Skin of body (tissue), 2 donors: ENCODE data around the gene SLC51A. TPM values are rescaled to one million over a fixed set of nuclear protein-coding genes. Genes with fewer than 3 reads are reported as not detected.
"Not testable (repeated sequence)": the region's sequence is repeated elsewhere in the genome, so short reads cannot be mapped to it uniquely, and the experiment has no call there.

Experiments
- DNase-seq: peaks from one replicate; lab custom pipeline; 2025; lab: John Stamatoyannopoulos, UW
- total RNA-seq: library from RNA; depleted of rRNA; stranded (reverse); fragments of >200 nt; gene quantifications from one replicate; pipeline ENCODE4 v1.2.3, GENCODE V29; 2014

Gene SLC51A
- total RNA-seq, 1 donor from 2014 or later: 0.49 TPM

GRCh38 chr3:196238612-196239560 is 22.6 kb downstream of the SLC51A start:
- no peak for DNase-seq

- no peak for DNase-seq
Measured at GRCh38 chr3:196240424-196240823, 24.1 kb downstream of the SLC51A start.

GRCh38 chr3:196241704-196242103 is 25.4 kb downstream of the SLC51A start:
- no peak for DNase-seq

- DNase-seq: not testable (repeated sequence)
Measured at GRCh38 chr3:196244166-196244565, 27.8 kb downstream of the SLC51A start.

GRCh38 chr3:196246612-196247308 is 30.4 kb downstream of the SLC51A start:
- no peak for DNase-seq

GRCh38 chr3:196251918-196252317 is 35.6 kb downstream of the SLC51A start:
- no peak for DNase-seq

- DNase-seq: no peak
Measured at GRCh38 chr3:196254376-196255283, 38.3 kb downstream of the SLC51A start.

- DNase-seq: no peak
Measured at GRCh38 chr3:196255776-196256175, 39.4 kb downstream of the SLC51A start.

GRCh38 chr3:196260784-196261183 is 44.5 kb downstream of the SLC51A start:
- no peak for DNase-seq

- DNase-seq: no peak
Measured at GRCh38 chr3:196263819-196264218, 47.5 kb downstream of the SLC51A start.

GRCh38 chr3:196268284-196269163 is 52.2 kb downstream of the SLC51A start:
- no peak for DNase-seq

GRCh38 chr3:196270499-196270898 is 54.2 kb downstream of the SLC51A start:
- DNase-seq: no peak

GRCh38 chr3:196272826-196273225 is 56.5 kb downstream of the SLC51A start:
- no peak for DNase-seq

- DNase-seq: no peak
Measured at GRCh38 chr3:196273655-196274054, 57.3 kb downstream of the SLC51A start.

GRCh38 chr3:196274585-196274984 is 58.3 kb downstream of the SLC51A start:
- DNase-seq: no peak

GRCh38 chr3:196275126-196275525 is 58.8 kb downstream of the SLC51A start:
- DNase-seq: no peak

GRCh38 chr3:196280689-196281440 is 64.5 kb downstream of the SLC51A start:
- DNase-seq: no peak

GRCh38 chr3:196281962-196282361 is 65.6 kb downstream of the SLC51A start:
- DNase-seq: no peak
